ENCODE measurements around the gene ZNF678. TPM values are rescaled to one million over a fixed set of nuclear protein-coding genes. Genes with fewer than 3 reads are reported as not detected.

ZNF678 gene
- total and polyA plus RNA-seq, 2 of the 8 experiments (the other 6 are each of a cell fraction or from before 2014, with no cell fraction given), result 6.9 to 28.3 TPM

- no peak overlapping the region for H3K14ac ChIP-seq (ENCODE audit: insufficient read length)
- no peak overlapping the region for H3K4me3 ChIP-seq (ENCODE audit: extremely low read depth in 1 of 4, insufficient read depth in 2 of 4, low read depth in 3 of 4, low read length in 4 of 4)
- H2AFZ ChIP-seq (ENCODE audit: low read length), result no peak overlapping the region
- H2BK5ac ChIP-seq (ENCODE audit: low read depth, low read length), result no peak overlapping the region
- 68% methylated on average over 4 of the region's 4 CpGs; no CpG with 5 or more reads in 1 of the 2 experiments for WGBS, 2 experiments (ENCODE audit: extremely low coverage in 1 of 2, insufficient coverage in 1 of 2, insufficient read length in 1 of 2, insufficient replicate concordance in 2 of 2, low coverage in 1 of 2, low lambda C conversion rate in 2 of 2, missing lambda C conversion rate in 1 of 2)
- CTCF ChIA-PET (ENCODE audit: partially characterized antibody), result no interaction called here
- no peak overlapping the region for H3K18ac ChIP-seq (ENCODE audit: extremely low read depth, low read length)
- H3K4me1 ChIP-seq (replicated peaks in 1 of 4; ENCODE audit: control insufficient read depth in 3 of 4, insufficient read depth in 4 of 4, low read length in 3 of 4), result peaks cover 0 to 3% (median 1%) of the 10 kb centered on the region in 4 experiments; a peak in 2 of 7 replicates
- no peak overlapping the region for H3K9ac ChIP-seq (replicated peaks in 1 of 4; ENCODE audit: extremely low read depth in 1 of 4, low read depth in 3 of 4, low read length in 3 of 4)
- peaks cover 14% of the 10 kb centered on the region for H3K79me1 ChIP-seq (ENCODE audit: low read depth, low read length)
- POLR2A ChIA-PET (ENCODE audit: partially characterized antibody), result interaction anchor here (0.9 to 1.2 kb wide), 2 partner anchors 9 to 70 kb away, joined by 3 to 4 read pairs; no protein-coding TSS in a partner anchor
- H2BK20ac ChIP-seq (ENCODE audit: low read length), result no peak overlapping the region
- no peak overlapping the region for H2AK5ac ChIP-seq (ENCODE audit: low read depth, low read length)
- DNase-seq (ENCODE audit: low read depth in 1 of 2, low spot score in 2 of 2), result no peak
- no peaks in the 10 kb centered on the region for H3K23me2 ChIP-seq (ENCODE audit: low read depth, low read length)
- no peak for FAIRE-seq
- no peak overlapping the region for H4K8ac ChIP-seq (ENCODE audit: extremely low read depth, insufficient read depth, low read length)
- no peaks in the 10 kb centered on the region; a peak in 3 of 8 replicates for H3K36me3 ChIP-seq (ENCODE audit: control insufficient read depth in 2 of 4, insufficient read depth in 4 of 4, low read length in 3 of 4)
- H3K23ac ChIP-seq (ENCODE audit: insufficient read length), result no peak overlapping the region
- H3K9me3 ChIP-seq (ENCODE audit: insufficient read depth in 2 of 2, low read depth in 1 of 2, low read length in 1 of 2), result no peaks in the 10 kb centered on the region; a peak in 1 of 4 replicates
- no peak overlapping the region for H3K4ac ChIP-seq (replicated peaks; ENCODE audit: insufficient read length, low read depth, low read length)
- no peak overlapping the region for H4K91ac ChIP-seq (replicated peaks; ENCODE audit: insufficient read length, low read length)
- H3K4me2 ChIP-seq (ENCODE audit: insufficient read depth in 1 of 2, low read depth in 2 of 2, low read length in 2 of 2), result no peak overlapping the region
- H2BK15ac ChIP-seq (ENCODE audit: low read length), result no peak overlapping the region
- no peak overlapping the region for H2BK120ac ChIP-seq (replicated peaks; ENCODE audit: low read depth, low read length)
- peaks cover 6 to 74% of the 10 kb centered on the region in 2 experiments for H3K79me2 ChIP-seq (ENCODE audit: control insufficient read depth in 1 of 2, insufficient read depth in 2 of 2, low read length in 2 of 2)
- no peak overlapping the region for H3K27ac ChIP-seq (ENCODE audit: low read depth, low read length)
- H4K20me1 ChIP-seq (replicated peaks in 1 of 2; ENCODE audit: control insufficient read depth in 1 of 2, insufficient read depth in 2 of 2, low read length in 2 of 2), result peaks cover 4 to 7% of the 10 kb centered on the region in 2 experiments
- no peak overlapping the region for H3K56ac ChIP-seq (replicated peaks; ENCODE audit: insufficient read length, low read depth, low read length)
- no peak overlapping the region for H4K5ac ChIP-seq (ENCODE audit: insufficient read length, low read depth, low read length)
- no peak overlapping the region for H2BK12ac ChIP-seq (ENCODE audit: low read depth, low read length)
- peaks cover 0 to 1% (median 0%) of the 10 kb centered on the region in 4 experiments; a peak in 1 of 7 replicates for H3K27me3 ChIP-seq (replicated peaks in 1 of 4; ENCODE audit: control insufficient read depth in 3 of 4, extremely low read depth in 1 of 4, insufficient read depth in 3 of 4, low read length in 3 of 4)
- no peak for TF ChIP-seq SIRT6 (IDR thresholded peaks at IDR 0.05; ENCODE audit: low read length)
- TF ChIP-seq POU5F1 (IDR thresholded peaks at IDR 0.05; ENCODE audit: low read depth, low read length), result no peak
- TF ChIP-seq SP2 (IDR thresholded peaks at IDR 0.05; ENCODE audit: low read length), result no peak
- TF ChIP-seq CTCF (IDR thresholded peaks at IDR 0.05; ENCODE audit: control extremely low read depth in 1 of 3, insufficient read depth in 1 of 3, low read depth in 1 of 3, low read length in 3 of 3), result no peak
- no peak for TF ChIP-seq PHF8 (conservative IDR thresholded peaks at IDR 0.05; ENCODE audit: low read depth, low read length)
- TF ChIP-seq TAF7 (optimal IDR thresholded peaks at IDR 0.05; ENCODE audit: borderline replicate concordance, low read depth, low read length), result no peak
- no peak for TF ChIP-seq FOSL1 (IDR thresholded peaks at IDR 0.05; ENCODE audit: insufficient read depth, low read depth, low read length)
- TF ChIP-seq EGR1 (IDR thresholded peaks at IDR 0.05; ENCODE audit: borderline replicate concordance, low read depth, low read length), result no peak
- no peak for TF ChIP-seq TBP (IDR thresholded peaks at IDR 0.05; ENCODE audit: low read depth, low read length)
- TF ChIP-seq JUN (IDR thresholded peaks at IDR 0.05; ENCODE audit: low read depth, low read length), result no peak
- TF ChIP-seq SP4 (IDR thresholded peaks at IDR 0.05; ENCODE audit: low read length), result no peak
- TF ChIP-seq SRF (IDR thresholded peaks at IDR 0.05; ENCODE audit: low read depth, low read length), result no peak
- no peak for TF ChIP-seq BACH1 (IDR thresholded peaks at IDR 0.05; ENCODE audit: low read length)
These were observed 3.9 kb downstream of the ZNF678 start for GRCh38 chr1:227567256-227567655.

Measured in H1 (cell line).